ENCODE data around the gene CNTN2.

GRCh38 chr1:205072286-205072685 lies 29.3 kb downstream of the CNTN2 start:
- TF ChIP-seq CTCF (IDR thresholded peaks at IDR 0.05) (no peak), POLR2A (IDR thresholded peaks at IDR 0.05) (no peak)
